ENCODE results near the gene RHBDL1.
"Not testable (repeated sequence)": the region's sequence is repeated elsewhere in the genome, so short reads cannot be mapped to it uniquely, and the experiment has no call there.

The RHBDL1 gene

DNA sequence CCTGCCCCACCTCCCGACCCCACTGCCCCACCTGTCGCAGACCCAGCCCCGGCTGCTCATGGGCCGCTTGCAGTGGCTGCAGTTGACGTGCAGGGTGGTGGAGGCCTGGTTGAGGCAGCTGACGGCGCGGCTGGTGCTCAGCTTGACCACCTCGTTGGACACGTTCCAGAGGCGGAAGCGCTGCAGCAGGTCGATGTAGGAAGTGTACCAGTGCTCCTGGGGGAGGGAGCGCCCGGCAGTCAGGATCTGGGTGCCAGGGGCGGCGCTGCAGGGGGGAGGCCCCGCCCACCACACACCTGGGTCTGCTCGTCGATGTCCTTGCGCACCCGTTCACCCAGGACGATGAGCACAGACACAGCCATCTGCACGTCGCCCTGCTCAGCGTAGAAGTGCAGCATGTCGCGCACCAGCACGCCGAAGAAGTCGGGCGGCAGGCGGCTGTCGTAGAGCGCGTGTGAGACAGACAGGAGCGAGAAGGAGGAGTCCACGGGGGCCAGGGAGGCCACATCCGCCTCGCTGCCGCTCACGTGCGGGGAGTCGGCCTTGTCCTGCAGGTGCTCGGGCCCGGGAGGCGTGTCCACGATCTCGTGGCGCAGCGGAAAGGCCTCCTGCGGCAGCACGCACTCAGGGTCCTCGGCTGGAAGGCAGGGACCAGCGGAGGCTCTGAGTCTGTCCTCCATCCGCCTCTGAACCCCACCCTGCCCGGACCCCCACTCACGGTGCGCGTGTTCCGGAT lies 9.7 kb downstream of the RHBDL1 start:
- DNase-seq (ENCODE audit: low read depth in 2 of 3, low spot score in 1 of 3), result no peak

DNA sequence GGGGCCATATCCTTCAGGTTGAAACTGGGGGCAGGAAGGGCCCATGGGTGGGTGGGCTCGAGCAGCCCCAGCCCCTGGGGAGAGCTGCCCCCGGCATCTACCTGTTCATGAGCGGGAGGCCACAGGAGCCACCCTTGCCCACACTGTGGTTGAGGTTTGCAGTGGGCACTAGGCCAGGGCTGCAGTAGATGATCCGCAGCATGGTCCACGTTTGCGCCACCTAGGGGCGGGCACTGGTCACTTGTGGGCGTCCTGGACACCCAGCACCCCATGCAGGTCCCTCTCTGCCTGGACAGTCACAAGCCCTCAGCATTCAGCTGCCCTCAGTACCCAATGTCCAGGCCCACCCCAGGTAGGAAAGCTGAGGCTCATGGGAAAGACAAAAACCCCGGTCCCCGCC lies 10.5 kb downstream of the RHBDL1 start:
- DNase-seq (ENCODE audit: low read depth in 2 of 3, low spot score in 1 of 3), result no peak

DNA sequence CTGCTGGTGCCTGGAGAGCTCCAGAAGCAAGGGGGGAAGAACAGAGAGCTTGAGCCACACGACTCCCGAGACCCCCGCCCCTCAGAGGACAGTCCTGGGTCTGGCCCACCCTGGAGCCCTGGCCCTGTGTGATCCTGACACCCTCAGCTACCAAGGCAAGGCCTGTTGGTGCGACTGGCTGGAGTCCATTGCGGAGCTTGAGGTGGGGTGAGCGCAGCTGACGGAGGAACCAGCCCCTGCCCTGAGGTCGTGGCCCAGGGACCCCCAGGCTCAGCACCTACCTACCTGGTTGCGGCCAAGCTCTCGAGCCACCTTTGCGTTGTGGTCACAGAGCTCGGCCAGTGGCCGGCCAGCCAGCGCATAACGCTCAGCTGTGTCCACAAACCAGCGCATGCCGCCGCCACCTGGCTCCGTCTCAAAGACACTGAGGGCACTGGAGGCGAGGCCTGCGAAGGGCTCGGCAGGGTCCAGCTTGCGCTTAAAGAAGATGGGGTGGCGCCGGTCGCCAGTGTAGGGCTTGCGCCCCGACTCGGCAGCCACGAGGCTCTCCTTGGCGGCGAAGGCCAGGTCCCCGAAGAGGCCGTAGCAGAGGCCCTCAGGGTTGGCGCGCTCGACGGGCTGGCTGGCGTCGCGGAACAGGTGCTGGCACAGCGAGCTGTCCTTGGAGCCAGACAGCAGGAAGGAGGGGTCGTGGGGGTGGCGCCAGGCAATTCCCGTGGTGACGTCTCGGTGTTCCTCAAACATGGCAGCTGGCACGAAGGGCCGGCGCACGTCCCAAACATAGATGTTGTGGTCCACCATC lies 11.2 kb downstream of the RHBDL1 start:
- no peak for DNase-seq (ENCODE audit: low read depth in 2 of 3, low spot score in 1 of 3)

DNA sequence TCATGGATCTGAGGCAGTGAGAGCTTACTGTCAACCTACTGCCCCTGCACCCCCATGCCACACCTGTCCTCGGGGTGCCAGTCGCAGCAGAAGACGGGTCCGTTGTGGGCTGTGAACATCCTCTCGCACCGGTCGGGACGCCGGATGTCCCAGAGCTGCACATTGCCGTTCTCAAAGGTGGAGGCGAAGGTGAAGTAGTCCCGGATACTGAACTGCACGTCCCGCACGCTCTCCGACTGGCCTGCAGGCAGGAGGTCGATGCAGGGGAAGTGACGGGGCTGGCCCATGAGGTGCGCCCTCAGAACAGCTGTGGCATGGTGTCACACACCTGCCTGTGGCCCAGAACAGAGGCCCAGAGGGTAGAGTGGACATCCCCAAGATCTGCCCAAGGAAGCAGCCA lies 12.0 kb downstream of the RHBDL1 start:
- no peak for DNase-seq (ENCODE audit: low read depth in 2 of 3, low spot score in 1 of 3)

DNA sequence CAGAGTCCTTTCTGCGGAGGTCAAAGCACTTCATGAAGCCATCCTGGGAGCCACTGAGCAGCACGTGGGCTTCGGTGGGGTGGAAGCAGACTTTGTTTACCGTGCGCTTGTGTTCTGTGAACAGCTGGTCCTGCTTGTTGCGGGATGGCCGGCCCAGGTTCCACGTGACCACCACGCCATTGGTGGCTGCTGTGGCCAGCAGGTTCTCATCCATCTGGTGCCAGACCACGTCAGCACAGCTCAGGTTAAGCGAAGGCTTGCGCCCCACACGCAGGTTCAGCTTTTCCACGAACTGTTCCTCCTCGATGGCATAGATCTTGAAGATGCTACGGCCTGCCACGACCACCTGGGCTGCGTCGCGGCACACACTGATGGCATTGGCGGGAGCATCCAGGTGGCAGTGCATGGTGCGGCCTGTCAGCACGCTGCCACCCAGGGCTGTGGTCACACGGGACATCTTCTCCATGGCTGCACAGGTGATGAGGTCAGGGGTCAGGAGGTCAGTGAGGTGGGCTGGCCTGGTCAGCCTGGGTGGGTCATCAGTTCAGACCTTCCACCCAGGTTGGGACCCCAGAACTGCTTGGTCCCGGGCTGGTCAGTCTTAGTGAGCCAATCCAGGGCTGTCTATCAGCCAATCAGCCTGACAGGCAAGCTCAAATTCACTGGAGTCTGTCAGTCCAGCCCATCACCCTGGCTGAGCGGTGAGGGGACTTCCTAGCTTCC lies 13.9 kb downstream of the RHBDL1 start:
- no peak for DNase-seq (ENCODE audit: low read depth in 2 of 3, low spot score in 1 of 3)

DNA sequence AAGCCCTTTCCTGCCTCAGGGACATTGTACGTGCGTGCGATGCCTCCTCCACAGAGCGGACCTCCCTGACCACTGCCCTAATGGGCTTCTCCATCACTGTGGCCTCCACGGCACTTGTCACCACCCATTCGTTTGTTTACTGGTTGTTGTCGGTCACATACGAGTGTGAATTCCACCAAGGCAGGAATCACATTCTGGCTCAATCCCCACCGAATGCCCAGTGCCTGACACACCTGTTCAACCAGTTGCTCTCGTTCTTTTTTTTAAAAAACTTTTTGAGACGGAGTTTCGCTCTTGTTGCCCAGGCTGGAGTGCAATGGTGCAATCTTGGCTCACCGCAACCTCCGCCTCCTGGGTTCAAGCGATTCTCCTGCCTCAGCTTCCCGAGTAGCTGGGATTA lies 15.8 kb downstream of the RHBDL1 start:
- not testable (repeated sequence) for DNase-seq (ENCODE audit: low read depth in 2 of 3, low spot score in 1 of 3)

DNA sequence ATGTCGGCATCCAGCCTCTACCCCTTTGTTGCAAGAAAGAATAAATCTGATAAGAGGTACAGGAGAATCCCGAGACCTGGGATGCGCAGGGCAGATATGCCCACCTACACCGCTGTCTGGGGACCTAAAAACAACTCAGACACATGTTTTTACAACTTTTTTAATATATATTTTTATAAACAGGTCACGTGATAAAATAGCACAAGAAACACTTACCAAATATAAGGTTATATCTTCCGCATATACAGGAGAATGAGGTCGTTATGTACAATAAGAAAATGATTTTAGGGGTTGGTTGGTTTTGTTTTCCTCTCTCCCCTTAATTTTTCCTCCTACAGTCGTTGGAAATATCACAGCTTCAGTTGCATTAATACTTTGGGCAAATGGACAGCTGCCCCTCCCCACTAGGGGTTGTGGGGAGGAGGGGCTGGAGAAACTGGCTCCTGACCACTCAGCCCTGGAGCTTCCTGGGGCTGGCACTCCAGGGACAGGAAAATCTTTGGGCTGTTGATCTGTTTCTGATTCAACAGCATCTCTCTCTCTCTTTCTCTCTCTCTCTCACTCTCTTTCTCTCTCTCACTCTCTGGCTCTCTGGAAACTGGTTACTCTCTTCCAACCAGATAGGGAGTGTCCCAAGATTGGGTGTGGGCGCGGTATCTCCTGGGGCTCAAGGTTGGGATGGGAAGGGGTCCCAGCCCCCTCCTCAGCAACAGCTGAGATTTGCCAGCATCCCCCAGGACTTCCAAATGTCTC lies 17.1 kb downstream of the RHBDL1 start:
- DNase-seq (ENCODE audit: low read depth in 2 of 3, low spot score in 1 of 3), result no peak

DNA sequence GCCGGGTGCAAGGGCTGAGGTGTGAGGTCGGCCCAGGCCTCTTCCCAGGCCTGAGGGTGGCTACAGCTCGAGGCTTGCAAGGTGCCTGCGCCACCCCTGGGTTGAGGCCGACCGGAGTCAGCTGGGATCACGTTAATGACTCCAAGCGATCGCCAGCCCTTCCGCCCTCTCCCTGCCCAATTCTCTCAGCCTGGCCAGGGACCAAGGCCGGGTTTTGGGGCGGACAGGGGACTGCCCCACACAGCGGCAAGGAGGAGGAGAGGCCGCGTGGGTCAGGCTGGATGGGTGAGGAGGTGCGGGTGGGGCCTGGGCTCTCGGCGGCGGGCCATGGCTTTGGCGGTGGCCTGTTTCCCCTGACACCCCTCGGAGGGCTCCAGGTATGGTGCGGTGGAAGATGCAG lies 17.9 kb downstream of the RHBDL1 start:
- DNase-seq (ENCODE audit: low read depth in 2 of 3, low spot score in 1 of 3), result no peak

DNA sequence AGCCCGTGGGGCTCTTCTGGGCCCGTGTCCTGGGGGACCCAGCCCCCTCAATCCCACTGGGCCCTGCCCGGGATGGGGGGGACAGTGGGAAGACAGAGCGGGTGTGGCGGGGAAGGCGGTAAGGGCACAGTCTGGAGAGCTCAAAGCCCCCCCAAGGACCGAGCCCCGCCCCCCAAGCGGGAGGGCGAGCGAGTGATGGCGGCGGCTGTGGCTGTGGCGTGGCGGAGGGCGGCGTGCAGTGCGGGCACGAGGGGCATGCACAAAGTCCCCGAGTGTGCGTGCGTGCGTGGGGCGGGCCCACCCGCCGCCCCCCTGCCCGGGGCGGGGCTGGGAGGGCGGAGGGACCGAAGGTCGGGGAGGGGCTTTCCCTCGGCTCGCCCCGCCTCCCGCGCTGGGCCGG lies 18.3 kb downstream of the RHBDL1 start:
- no peak for DNase-seq (ENCODE audit: low read depth in 2 of 3, low spot score in 1 of 3)

DNA sequence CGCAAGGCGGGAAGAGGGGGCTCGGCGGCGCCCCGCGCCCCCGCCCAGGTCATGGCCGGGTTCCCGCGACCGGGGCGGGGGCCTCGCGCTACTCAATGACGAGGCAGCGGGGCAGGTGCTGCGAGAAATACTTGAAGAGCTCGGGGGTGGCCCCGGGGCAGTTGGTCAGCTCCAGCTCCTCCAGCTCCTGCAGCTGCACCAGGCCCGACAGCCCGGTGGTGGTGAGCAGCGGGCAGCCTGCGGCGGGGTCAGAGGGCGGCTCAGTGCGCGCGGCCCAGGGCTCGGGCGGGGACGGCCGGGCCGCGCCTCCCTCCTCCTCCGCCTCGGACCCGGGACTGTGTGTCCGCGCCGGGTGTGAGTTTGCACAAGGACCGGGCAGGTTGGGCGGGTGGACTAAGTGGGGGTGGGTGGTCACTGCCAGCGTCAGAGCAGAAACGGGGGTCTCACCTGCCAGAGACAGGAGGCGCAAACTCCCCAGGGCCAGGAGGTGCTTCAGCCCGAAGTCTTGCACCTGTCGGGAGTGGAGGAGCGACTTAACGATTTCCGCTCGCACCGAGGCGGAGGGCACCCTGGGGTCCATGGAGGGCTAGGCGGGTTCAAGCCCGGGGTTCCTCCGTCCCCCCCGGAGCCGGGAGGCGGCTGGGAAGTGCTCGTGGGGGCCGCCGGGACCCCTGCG lies 18.9 kb downstream of the RHBDL1 start:
- DNase-seq (ENCODE audit: low read depth in 2 of 3, low spot score in 1 of 3), result no peak

DNA sequence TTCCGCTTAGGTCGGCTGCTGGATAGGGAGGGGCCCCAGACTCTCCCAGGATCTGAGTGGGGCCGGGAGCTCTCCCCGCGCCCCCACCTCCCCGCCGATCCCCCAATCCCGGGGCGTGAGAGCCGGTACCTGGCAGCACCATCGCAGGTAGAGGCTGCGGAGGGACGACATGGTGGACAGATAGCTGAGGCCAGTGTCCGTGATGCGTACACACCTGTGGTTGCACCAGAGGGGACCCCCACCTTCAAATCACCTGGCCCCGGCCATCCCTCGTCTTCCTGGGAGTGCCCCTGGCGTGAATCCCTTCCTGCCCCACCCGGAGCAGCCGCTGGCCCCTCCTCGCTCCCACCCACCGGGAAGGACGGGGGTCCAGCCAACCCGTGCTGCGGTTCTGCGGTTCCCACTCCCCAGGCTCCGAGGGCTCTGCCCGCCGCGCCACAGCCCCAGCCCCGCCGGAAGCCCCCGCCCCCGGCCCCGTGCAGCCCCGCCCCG lies 19.4 kb downstream of the RHBDL1 start:
- no peak for DNase-seq (ENCODE audit: low read depth in 2 of 3, low spot score in 1 of 3)

DNA sequence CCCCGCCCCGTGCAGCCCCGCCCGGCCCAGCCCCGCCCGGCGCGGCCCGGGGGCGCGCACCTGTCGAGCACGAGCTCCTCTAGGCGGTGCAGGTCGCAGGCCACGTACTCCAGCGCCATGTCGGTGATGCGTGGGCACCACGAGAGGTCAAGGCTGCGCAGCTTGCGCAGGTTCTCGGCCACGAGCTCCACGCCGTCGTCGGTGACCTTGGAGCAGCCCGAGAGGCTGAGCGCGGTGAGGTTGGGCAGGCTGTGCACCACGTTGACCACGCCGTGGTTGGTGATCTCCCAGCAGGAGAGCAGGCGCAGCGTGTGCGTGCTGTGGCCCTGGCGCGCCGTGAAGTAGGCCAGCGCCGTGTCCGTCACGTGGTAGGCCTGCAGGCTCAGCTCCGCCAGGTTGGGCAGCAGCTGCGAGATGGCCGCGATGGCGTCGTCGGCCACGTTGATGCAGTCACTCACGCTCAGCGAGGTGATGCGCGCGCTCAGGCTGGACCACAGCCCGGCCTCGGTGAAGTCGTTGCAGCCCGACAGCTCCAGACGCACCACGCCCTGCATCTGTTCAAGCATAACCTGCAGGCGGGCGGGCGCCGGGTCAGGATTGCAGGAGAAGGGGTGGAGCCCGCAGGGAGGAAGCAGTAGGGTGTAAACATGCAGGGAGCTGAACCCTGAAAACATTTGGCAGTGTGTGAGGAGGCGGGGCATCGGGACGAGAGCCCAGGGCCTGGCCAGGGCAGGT lies 20.1 kb downstream of the RHBDL1 start:
- DNase-seq (ENCODE audit: low read depth in 2 of 3, low spot score in 1 of 3), result peak; percentile 40 to 60 (median 53)

DNA sequence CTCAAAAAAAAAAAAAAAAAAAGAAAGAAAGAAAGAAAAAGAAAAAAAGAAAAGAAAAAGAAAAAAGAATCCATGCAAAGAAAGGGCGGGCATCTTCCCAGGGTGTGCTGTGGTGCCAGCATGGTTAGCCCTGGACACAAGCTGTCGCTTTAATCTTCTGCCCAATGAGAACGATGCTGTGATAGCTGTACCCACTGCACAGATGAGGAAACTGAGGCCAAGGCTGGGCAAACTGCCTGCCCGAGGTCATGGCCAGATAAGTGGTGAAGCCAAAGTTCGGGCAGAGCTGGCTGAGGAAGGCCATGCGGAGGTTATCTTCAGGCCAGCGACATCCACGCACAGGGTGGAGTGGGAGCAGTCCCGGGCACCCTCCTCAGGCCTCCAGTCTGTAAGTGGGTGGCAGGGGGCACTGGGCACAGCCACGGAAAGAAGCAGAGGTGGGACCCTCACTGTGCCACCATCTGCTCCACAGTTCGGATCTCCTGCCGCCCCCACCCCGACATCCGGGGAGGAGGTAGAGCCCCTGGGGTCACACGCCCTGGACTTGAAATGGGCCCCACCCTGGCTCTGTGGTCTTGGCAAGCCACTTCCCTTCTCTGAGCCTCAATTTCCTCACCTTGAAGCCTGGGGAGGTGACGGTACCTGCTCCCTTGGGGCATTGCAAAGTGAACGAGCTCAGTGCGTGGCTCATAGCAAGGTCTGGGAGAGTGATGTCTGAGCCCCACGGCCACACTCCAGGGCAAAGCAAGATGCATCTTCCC lies 23.6 kb downstream of the RHBDL1 start:
- DNase-seq (ENCODE audit: low read depth in 2 of 3, low spot score in 1 of 3), result no peak

DNA sequence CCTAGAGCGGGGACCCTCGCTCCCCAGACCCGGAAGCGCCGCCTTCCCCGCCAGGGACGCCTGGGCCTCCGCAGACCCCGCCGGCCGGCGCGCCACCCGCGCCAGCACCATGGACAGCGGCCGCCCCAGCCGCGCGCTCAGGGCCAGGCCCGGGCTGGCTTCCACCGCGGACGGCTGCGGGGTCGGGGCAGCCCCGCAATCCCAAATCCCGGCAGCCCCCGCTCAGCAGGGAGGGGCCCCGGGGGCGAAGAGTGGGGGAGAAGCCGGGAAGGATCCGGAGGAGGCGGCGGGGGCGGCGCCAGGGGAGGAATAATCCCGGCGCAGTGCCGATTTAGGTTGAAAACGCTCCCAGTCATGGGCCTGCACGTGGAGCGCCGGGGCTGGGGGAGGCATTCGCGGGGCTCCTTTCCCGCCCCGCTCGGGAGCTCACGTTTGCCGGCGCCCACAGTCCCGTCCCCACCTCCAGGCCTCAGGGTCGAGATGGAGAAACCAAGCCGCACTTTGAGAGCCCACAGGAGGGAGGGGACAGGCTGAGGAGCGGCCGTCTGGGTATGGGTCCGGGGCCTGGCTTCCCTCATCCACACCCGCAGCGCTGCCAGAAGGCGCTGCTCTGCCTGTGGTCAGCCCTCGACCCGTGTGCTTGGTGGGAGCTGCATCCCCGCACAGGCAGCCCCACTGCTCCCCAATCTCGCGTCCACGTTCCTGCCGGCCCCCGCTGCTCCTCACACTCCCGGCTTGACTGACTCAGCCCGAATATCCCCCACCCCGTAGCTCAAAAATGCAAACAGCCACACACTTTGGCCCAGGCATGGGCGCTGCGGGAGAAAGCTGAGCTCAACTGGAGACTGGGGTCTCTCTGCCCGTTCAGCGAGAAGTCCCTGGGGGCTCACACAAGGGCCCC lies 25.5 kb downstream of the RHBDL1 start:
- no peak for DNase-seq (ENCODE audit: low read depth in 2 of 3, low spot score in 1 of 3)

DNA sequence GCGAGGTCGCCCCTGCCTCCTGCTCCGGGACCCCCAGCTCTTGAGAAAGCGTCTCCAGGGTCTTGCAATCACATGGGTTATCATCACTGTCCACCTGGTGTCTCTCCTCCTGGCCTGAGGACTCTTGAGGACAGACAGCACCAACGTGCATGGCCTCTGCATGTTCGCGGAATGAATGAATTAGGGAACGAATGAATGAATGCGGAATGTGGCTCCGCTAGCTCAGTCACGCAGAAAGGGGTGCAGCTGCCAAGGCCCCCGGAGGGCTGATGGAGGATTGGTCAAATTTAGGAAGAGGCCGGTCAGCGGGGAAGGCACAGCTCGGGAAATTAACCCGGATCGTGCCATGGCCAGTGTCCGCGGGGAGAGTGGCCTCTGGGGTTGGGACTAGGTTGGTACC lies 26.9 kb downstream of the RHBDL1 start:
- no peak for DNase-seq (ENCODE audit: low read depth in 2 of 3, low spot score in 1 of 3)

DNA sequence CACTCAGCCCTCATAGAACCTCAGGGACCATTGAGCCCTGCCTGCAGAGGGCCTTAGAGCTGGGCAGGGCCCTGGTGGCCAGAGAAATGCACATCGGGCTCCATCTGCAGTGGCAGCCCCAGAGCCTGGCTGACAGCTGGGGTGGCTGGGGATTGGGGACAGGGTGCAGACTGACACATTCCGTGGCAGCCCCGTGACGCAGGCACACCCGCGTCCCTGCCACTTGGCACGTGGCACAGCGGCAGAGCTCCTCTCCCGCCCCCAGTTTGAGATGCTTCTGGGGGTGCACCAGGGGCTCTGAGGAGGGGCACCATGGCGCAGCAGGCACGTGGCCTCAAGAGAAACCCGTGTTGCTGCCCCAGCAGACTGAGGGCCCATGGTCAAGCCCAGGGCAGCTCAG lies 27.9 kb downstream of the RHBDL1 start:
- no peak for DNase-seq (ENCODE audit: low read depth in 2 of 3, low spot score in 1 of 3)

DNA sequence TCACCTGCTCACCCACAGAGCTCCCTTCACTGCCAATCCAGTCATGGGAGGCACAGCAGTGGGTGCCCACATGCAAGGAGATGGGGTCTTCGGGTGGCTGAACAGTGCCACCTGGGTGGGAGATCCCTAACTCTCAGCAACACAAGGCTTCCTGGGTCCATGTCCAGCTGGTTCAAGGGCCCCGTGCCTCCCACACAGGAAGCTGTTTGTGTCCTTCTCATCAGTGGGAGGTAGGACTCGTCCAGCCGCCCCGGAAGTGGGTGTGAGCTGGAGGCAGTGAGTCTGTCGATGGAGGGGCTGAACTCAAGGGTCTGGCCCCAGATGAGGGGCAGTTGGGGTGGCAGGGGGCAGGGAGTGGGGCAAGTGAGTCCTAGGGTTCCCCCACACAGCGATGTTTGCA lies 28.6 kb downstream of the RHBDL1 start:
- no peak for DNase-seq (ENCODE audit: low read depth in 2 of 3, low spot score in 1 of 3)

All from stimulated activated CD4-positive, alpha-beta T cell treated with anti-CD3 and anti-CD28 coated beads, Interleukin-12 subunit alpha, Interleukin-12 subunit beta, amount 100 ng/mL, for 48 hours (primary cell).